CD4-positive, alpha-beta T cell treated with Interferon alpha-2 for 1 hour (primary cell): Measurements from ENCODE around the gene CDC6.
A peak's percentile ranks its signal among the peaks of the same experiment; 100 is the strongest.

Experiments
- DNase-seq, 2 donors: peaks; one replicate each; pipeline ENCODE4 v3.0.0-alpha.2; 2020 to 2022

CDC6 gene

DNA sequence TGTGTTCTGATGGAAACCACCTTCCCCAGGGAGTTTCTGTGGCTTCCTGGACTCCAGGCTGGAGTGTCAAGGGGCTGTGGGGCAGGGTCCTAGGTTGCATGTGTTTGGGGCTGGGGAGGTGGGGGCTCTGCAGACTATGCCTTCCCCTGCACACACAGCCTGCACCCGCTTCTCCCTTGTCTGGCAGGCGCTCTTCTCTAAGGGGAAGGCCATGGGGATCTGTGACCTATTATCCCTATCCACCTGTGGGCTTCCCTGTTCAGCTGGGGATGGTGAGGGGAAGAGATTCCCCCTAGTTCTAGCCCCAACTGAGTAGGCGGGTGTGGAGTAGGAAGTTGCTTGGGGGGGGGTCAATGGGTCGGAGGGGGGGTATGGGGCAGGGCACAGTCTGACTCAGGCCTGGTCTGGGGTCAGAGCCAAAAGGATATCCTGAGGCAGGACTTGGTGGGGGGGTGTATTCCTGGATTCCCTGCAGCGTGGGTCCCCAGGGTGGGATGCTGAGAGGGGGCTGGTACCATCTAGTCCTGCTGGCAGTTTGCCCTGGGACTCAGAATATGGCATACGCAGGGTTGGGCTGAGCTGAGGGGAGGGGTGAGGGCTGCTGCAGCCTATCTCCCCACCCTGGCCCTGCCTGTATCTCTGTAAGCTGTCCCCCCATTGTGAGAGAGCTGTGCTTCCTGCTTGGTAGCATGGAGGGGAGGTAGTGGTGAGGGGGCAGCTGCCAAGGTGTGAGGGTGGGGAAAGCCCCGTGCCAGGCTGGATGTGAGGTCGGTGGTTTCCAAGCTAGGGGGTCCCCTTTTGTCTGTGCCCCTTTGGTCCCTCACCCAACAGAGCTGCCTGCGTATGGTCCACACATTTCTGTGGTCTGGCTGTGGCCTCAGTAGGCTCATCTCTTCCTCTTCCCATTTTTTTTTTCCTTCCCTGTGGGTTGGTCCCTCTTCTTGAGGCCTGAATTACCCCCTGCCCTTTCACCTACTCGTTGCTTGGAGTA is 36.0 kb downstream of the CDC6 start:
- DNase-seq = peak; percentile 89 to 91

DNA sequence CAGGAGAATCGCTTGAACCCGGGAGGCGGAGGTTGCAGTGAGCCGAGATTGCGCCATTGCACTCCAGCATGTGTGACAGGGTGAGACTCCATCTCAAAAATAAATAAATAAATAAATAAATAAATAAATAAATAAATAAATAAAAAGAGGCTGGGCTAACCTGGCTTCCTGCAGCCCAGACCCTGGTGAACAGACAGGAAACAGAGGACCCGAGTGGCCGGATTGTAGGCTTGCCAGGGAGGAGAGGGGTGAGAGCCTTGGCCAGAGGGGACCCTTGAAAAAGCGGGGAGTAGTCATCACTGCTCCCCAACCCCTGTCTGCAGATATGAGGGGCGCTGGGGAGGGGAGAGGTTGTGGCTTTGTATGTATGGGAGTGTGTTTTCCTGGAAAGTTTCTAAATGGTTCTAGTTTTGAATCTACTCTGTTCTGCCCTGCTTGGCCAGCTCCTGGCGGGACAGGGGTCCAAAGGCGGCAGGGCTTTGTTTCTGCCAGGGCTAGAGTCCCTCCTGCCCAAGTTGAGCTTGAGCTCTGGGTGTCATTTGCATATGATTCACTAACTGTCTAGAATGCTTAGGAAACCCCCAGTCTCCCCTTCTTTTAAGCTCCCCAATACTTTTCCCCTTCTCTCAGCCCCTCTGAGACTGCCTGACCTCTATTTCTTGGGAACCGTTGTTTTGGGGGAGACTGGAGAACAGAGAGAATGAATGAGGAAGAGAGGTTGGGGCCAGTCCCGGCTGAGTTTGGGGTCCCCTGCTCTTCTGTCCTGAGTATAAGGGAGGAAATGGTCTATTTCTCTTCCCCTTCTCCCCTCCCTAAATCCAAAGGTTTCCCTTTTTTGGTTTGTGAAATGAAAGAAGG is 37.7 kb downstream of the CDC6 start:
- DNase-seq = peak; percentile 46 to 64

DNA sequence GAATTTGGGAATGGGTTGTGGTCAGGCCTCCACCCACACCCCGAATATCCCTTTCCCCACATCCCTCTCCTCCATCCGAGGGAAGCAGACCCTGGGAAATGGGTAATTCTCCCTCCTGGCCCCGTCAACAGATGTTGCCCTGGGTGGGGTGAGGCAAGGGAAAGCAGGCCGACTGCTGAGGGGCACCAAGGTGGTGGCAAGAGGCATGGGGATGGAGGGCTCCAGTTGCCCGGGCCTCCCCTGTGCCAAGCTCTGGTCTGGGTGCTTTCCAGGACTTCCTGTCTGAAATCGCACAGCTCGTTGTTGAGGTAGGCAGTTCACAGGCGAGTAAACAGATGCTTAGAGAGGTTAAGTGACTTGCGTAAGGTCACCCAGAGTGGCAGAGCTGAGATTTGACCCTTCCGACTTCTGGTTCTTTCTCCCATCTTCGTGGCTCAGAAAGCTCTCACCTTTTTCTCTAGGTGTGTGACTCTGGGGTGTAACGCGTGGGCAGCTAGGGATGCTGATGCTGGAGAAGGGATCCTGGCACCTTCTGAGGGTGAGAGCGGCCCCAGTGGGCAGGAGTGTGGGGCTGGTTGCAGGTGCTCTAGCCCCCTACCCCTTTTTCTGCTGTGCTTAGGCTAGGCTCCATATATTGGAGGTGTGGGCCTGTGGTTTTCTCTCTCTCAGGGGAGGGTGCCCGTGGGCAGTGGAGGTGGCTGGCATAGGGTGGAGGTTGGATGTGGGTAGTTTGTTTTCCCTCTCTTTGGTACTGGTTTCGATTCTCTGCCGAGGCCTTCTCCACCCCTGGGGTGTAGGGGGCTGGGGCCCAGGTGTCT is 38.5 kb downstream of the CDC6 start:
- DNase-seq = peak; percentile 81 to 88

DNA sequence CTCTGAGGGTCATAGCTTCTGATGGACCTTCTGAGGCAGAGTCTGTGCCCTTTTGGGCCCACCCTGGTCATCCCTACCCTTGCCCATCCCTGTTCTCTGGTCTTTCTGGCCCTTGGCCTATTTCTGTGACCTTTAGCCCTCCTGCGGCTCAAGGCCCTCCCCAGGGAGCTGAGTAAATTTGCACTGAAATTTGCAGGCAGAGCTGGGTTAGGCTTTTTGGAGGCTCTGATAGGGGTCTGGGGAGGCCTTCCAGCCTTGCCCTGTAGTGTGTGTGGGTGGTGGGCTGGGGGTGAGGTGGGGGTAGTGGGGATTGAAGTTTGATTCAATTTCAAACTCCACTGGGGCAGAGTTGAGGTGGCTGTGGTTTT is 39.1 kb downstream of the CDC6 start:
- no peak for DNase-seq

DNA sequence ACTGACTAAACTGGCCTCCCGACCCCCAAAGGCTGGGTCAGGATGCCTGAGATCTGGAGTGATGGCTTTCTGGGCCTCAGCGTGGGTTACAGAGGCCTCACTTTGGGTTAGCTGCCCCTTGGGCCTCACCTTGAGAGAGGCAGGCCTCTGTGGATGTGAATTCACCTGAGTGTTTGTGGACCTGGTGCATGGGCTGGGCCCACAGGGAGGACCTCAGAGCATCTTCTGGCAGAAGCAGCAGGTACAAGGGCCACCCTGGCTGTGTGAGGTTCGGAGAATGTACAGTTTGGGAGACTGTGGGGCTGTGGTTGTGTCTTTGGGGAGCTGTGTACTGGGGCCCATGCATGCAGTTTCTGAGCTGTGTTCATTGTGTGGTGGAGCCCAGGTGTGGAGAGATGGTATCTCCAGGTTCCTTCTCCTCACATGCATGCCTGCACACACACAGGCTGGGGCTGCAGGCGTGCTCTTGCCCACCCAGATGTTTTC is 39.6 kb downstream of the CDC6 start:
- no peak for DNase-seq

DNA sequence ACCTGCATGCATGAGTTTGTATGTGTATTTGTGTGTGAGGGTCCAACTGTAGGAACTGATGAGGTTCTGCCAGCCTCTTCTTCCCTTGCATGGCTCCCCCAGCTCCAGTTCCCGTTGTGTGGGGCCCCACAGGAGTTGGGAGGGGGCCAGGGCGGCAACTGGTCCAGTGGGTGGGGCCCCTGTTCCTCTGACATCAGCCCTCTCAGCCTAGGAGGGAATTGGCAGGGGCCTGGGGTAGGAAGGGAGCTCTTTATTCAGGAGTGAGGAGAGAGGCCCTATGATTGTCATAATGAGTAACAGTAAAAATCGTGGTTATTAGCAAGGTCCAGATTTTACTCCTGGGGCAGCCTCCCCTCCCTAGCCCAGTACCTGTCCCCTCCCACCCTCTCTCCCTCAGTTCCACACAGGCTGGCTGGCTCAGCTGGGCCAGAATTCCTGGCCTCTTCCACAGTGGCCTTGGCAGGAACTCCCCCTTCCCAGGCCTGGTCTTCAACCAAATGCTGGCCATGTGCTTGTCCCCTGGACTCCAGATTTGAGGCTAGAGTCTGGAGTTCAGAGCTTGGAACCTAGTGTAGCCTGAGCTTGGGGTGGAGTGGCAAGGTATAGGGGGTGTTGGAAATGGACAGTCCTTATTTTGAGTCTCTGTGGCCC is 40.2 kb downstream of the CDC6 start:
- DNase-seq = no peak

DNA sequence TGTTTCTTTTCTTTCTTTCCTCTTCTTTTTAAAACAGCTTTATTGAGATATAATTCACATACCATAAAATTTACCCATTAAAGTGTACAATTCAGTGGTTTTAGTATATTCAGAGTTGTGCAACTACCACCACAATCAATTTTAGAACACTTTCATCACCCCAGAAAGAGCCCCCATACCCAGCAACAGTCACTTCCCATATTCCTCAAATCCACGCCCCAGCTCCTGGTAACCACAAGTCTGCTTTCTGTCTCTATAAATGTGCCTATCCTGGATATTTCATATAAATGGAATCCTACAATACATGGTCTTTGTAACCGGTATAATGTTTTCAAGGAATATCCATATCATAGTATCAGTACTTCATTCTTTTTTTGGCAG is 40.7 kb downstream of the CDC6 start:
- DNase-seq = no peak

DNA sequence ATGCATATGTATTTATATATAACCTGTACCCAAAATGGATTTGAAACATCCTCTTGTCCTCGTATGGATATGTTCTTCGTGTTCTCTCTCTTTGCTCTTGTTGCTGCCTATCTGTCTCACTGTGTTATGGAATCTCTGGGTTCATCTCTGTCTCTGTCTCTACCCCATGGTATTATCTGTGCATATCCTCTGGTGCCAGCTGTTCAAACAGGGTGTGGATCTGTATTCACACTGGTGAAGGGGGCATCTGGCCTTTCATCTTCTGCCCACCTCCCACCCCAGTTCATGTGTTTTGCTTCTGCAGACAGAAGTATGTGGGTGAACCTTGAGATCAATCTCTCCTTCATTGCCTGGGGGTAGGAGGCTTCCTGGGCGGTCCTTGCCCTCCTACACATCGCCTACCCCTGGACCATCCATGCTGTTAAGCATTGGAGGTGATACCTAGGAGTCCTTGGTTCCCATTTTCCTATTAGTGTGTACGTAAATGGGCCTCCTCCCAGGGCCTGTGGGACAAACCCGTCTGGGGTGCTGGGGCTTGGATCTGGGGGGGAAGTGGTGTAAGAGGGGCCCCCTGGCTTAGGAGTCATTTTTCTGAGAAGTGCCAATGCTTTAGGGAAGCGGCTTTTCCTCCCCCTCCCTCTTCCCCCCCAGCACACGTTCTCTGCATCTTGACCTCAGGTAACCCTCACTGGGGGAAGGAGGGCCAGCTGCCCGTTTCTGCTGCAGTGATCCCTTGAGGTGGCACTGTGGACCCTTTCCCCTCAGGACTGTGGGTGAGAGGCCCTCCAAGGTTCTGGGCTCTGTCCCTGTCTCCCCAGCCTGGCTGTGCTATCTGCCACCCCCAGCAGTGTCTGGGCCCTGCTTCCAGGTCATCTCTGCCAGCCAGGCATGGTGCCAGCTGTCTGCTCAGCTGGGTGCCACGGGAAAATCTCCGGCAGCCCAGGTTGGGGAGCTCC is 42.4 kb downstream of the CDC6 start:
- DNase-seq = peak; percentile 63 to 77

DNA sequence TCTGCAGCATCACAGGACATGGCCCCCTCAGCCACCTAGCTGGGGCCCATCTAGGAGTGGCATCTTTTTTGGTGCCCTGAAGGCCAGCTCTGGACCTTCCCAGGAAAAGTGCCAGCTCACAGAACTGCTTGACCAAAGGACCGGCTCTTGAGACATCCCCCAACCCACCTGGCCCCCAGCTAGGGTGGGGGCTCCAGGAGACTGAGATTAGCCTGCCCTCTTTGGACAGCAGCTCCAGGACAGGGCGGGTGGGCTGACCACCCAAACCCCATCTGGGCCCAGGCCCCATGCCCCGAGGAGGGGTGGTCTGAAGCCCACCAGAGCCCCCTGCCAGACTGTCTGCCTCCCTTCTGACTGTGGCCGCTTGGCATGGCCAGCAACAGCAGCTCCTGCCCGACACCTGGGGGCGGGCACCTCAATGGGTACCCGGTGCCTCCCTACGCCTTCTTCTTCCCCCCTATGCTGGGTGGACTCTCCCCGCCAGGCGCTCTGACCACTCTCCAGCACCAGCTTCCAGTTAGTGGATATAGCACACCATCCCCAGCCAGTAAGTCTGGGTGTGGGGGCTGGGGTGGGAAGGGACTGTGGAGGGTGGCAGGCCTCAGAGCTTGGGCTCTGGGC is 43.3 kb downstream of the CDC6 start:
- no peak for DNase-seq

DNA sequence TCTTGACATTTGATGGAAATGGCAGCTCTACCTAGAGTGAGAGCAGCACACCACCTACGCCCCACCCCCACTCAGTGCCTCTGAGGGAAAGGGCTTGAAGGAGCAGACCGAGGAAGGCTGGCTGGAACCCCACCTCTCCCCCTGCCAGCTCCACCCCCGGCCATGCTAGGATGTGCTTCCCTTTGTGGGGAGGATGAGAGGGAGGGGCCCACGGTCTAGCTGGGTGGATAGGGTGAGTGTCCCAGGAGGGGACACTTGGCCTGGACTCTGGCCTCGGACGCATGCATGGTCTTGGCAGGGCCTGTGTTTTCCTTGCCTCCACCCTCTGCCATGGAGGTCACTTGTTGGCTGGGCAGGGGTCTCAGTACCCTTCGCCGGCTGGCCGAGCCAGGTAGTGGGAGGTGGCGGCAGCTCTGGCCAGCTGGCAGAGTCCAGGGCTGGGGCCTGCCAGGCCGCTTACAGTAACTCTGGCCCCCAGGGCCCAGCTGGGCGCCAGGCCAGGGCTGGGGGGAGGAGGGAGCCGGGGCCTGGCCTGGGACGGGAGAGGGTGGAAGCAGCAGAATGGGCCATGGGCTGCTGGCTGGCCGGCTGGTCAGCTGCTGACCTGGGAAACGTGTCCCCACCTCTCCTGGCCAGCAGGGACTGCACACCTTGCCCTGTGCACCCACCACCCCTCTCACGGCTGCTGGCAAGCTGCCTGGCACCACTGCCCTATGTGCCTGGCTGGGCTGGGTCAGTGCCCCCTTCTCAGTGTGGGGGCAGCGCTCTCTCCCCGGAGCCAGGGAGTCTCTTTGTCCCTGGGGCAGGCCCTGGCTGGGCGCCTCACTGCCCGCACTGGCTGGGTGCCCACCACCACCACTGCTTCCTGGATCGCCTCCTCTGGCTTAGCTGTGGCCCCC is 44.3 kb downstream of the CDC6 start:
- no peak for DNase-seq

DNA sequence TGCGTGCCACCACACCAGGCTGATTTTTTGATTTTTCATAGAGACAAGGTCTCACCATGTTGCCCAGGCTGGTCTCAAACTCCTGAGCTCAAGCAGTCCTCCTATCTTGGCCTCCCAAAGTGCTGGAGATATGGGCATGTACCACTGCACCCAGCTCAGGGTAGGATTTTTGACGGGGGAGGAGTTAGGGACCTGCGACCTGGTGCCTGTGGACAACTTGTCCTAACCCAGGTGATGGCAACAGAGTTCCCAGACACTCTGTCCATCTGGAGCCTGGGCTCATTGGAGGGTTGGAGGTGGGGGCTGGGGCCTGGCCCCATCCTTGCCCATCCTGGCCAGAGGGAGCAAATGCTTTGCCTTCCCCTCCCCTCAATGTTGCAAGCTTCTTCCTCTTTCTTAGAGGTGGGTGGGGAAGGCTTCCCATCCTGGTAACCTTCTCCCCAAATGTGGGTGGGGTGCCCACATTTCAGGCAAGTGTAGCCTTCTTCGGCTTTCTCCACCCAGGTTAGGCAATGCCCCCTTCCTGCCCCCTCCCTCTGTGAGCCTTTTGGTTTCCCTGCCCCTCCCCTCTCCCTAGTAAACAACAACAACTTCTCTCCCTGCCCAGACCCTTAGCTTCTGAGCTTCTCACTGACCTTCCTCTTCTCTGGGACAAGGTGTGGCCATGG is 46.2 kb downstream of the CDC6 start:
- no peak for DNase-seq

DNA sequence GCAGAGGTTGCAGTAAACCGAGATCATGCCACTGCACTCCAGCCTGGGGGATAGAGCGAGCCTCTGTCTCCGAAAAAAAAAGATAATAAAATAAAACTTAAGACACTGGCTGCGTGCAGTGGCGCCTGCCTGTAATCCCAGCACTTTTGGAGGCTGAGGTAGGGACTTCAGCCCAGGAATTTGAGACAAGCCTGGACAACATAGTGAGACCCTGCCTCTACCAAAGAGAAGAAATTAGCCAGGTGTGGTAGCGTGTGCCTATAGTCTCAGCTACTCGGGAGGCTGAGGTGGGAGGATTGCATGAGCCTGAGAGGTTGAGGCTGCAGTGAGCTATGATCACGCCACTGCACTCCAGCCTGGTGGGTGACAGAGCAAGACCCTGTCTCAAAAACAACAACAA is 47.9 kb downstream of the CDC6 start:
- DNase-seq = no peak

DNA sequence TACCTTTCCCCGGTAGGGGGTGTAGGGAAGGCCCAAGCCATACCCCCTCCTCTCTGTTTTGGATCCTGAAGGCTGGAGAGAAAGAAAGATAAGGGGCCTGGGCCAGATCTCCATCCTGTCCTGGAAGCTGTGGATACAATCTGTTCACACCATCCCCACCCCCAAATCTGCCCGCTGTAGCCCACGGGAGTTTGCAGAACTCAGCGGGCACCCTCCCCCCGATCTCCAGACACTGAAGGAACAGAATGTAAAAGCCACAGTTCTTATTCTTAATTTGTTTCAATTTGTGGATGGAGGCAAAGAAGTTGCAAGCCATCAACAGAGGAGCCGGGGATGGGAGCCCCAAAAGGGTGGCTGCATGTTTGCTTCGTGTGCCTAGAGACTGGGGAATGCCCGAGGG is 49.7 kb downstream of the CDC6 start:
- DNase-seq = no peak

DNA sequence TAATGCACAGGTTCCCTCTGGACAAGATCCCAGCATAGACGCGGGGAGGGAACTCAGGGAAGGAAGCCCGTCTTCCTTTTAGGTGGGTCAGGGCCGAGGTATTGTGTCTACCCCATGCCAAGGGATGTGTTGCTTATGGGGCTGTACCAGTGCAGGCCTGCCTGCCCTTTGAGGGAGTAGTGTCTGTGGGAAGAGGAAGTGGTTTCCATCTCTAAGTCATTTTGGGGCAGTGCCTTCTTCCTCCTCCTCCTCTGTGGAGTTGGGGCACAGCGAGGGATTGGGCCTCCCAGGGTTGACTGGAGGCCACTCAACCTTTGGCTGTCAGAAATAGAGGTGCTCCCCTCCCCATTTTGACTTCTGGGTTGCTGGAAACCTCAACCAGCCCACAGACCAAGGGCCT is 50.4 kb downstream of the CDC6 start:
- DNase-seq = peak in 1 of 2 donors; percentile 27

DNA sequence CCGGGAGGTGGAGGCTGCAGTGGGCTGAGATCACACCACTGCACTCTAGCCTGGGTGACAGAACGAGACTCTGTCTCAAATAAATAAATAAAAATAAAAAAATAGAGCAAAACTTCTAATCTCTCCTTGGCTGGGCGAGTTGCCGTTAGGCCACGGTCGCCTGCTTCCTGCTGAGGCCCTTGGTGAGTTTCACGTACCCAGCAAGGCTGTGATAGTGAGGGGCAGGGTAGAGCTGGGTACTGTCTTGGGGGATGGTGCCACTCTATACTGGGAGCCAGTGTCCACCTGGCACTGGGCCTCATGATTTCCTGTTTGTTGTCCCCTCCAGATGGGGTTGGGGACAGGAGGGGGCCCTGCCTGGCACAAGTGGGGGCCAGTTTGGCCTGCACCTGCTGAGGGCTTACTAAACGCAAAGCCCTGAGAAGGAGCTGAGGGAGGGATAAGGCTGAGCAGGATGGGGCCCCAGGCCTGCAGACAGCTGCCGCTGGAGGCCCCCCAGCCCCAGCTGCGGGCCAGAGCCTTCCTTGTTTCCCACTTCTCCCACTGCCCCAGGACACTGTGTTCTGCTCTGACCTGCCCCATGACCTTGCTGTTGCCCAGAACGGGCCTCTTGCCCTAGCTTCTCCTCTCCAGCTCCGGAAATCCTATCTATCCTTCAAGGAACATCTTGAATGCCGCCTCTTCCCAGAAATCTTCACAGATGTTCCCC is 51.4 kb downstream of the CDC6 start:
- DNase-seq = no peak

DNA sequence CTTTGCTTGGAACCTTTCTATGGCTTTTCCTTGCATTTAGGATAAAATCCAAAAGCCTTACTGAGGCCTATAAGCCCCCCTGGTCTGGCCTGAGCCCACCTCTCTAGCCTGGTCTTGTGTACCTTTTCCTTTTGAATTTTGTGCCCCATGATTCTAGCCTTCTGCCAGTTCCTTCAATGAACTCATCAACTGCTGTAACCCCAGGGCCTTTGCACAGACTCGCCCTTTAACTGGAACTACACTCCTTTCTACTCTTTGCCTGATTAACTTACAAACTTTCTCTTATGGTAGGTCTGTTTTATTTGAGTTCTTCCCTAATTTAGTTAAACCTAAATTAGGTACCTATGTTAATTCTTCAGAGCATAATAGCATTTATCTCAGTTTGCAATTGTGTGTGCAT is 52.6 kb downstream of the CDC6 start:
- DNase-seq = no peak

DNA sequence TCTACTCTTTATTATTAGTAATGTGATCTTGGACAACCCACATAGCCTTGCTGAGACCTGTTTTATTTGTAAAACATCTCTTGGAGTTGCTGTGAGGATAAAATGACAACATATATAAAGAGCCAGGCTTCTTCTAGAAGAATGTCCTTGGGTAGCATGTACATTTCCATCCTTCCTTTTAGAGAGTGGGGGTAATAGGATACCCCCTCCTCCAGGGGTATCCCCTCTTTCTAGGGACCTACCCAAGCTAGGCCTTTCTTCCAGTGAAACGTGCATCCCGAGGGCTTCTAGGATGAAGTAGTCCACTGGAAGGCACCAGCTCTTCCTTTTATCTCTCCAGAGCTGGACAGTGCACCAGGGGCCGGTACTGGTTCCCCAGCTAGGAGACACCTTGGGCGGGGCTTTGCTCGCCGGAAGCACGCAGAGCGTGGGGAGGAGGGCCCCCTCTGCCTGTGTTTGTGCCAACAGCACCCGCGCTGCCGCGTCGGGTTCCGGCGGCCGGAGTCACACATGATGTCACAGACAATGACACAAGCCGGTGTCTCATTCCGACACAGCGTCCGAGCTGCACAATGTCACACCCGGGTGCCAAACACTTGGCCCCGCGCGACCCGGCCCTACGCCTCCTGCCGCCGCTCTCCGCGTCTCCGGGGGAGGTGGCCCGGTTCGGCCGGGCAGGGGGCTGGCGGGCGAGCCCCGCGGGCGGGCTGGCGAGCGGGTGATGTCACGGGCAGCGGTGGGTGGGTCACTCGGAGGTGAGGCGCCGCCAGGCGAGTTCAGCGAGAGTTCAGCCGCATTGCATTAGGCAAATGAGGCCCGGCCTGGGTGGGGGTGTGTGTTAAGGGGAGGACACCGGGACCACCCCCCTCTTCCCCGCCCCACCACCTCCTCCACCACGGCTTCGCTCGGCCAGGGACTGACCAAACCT is 53.5 kb downstream of the CDC6 start:
- DNase-seq = peak; percentile 93 to 95
